ENCODE results near the gene PNRC1. TPM values are rescaled to one million over a fixed set of nuclear protein-coding genes. Genes with fewer than 3 reads are reported as not detected.
A peak's percentile ranks its signal among the peaks of the same experiment; 100 is the strongest.
"Not testable (repeated sequence)": the region's sequence is repeated elsewhere in the genome, so short reads cannot be mapped to it uniquely, and the experiment has no call there.

Gene PNRC1
- 244 TPM for total RNA-seq

DNA sequence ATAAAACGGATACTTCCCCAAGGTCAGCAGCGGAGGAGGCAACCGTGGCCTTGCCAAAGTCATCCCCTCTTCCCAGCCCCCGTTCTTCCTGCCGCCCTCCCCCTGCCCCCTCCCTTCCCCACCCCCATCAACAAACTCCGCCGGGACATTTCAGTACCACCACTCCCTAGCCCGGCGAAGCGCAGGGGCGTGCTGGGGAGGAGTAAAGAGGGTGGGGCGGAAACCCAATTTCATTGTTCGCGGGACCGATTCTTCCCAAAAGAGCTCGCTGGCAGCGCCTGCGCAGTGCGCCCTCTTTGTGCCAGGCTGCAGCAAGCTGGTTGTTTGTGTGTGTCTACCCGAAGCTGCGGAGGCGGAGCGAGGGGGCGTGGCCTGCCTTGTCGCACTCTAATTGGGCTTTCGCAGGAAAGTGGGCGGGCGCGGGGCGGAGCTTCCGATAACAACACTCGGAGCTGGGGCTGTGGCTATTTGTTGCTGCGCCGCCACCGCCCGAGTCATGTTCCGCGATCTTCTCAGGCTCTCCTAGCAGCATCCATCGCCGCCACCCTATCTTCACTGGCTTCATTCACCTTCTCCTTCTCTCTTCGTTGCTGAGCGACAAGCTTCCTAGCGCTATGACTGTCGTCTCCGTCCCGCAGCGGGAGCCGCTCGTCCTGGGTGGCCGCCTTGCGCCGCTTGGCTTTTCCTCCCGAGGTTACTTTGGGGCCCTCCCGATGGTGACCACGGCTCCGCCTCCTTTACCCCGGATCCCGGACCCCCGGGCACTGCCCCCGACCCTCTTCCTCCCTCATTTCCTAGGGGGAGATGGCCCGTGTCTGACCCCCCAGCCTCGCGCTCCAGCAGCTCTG lies at the start of gene PNRC1:
Gene PNRC1 (plus strand): TSS at position 471 of the 848 bp plus-strand sequence. CDS start 144 bp downstream, at position 615.
- DNase-seq (ENCODE audit: low spot score), result peak; percentile 100

DNA sequence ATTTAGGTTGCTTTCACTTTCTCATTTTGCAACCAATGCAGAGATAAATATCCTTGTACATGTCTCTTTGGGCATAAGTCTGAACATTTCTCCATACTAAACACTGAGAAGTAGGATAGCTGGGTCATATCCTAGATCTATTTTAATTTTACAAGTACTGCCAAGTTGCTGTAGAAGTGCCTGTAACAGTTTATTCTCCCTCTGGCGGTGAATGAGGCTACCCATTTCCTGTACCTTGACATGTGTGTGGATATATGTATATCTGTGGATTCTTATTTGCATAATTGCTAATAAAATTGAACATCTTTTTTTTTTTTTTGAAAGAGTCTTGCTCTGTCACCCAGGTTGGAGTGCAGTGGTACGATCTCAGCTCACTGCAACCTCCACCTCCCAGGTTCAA lies 48.0 kb upstream of the PNRC1 start:
- DNase-seq (ENCODE audit: low spot score), result no peak

DNA sequence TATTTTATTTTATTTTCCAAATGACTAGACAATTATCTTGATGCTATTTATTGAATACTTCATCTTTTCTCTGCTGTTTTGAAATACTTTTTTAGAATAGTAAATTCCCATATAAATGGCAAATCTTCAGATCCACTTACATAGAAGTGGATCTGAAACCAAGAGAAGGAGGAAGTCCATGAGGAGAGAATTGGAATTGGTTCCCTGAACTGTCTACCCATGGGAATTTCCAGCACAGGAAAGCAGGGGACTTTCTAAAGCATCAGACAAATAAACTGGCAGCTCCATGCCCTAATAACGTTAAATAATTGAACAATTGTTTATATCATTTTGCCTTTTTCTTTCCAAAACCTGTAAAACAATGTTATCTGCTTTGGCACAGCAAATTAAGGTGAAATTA lies 47.1 kb upstream of the PNRC1 start:
- no peak for DNase-seq (ENCODE audit: low spot score)

DNA sequence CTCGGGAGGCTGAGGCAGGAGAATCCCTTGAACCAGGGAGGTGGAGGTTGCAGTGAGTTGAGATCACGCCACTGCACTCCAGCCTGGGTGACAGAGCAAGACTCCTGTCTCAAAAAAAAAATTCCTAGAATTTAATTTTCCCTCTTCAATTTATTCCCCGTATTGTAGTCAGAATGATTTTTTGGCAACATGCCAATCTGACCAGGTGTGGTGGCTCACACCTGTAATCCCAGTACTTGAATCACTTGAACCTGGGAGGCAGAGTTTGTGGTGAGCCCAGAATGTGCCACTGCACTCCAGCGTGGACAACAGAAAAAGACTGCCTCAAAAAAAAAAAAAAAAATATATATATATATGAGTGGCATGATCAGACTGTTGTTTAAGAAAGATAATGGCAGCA lies 46.4 kb upstream of the PNRC1 start:
- DNase-seq (ENCODE audit: low spot score), result not testable (repeated sequence)

DNA sequence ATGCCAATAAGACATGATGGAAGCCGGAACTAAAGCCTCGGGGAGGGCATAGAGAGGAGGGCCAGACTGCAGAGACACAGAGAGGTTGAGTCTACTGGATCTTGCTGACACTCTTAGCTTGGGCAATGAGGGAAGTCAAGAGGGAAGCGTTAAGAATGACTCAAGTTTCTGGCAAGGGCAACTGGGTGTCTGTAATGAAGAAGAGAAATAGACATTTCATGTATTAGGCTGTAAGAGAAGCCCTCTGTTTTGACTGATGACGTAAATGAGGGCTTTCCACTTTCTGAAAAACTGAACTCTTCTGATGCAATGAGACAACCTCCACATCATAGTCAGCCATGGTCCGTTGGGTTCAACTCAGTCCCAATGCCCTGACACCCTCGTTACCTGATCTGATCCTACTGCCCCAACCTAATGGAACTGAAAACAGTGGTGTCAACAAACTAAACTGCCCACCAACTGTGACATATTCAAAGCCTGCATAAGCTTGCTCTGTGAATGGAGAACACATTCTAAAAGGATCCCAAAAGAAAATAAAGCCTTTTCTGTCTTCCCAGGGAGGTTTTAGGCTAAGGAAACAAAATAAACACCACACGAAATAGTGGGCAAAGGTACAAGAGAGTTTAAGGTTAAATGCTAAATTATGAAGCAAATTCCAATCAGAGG lies 45.8 kb upstream of the PNRC1 start:
- peak; percentile 40 for DNase-seq (ENCODE audit: low spot score)

DNA sequence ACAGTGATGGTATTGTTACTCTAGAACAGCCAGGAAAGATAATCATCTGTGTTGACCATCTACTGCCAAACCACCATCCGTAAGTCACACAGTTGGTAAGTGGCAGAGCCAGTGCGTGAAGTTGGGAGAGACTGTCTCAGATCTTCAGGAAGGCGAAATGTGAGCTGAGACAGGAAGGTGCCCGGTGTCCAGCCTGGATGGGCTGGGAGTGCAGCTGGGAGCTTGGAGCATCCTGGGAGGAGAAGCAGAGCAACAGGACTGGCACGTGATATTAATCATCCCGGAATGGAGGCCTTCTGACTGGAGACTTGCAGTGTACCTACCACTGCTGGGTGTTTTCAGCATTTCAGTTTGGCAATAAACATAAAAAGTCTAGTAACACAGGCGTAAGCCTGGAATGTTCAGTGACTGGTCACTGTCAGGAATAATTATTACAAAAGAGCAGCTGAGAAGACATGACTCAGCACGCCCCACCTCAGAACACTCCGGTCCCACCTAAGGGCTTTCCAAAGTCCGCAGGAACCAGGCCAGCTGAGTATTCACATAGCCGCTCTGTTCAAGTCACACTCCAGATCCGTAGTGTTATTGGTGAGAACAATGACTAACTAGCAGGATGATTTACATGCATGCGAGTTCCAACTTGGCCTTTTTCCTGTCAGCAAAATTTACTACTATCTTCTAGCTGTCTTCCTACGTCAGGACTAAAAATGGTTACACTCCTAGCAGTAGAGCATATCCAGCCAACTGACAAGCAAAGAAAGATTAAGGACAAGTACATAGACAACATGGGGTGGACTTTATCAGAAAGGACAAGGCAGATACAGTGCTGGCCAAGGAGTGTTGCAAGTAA lies 45.1 kb upstream of the PNRC1 start:
- DNase-seq (ENCODE audit: low spot score), result peak; percentile 90

DNA sequence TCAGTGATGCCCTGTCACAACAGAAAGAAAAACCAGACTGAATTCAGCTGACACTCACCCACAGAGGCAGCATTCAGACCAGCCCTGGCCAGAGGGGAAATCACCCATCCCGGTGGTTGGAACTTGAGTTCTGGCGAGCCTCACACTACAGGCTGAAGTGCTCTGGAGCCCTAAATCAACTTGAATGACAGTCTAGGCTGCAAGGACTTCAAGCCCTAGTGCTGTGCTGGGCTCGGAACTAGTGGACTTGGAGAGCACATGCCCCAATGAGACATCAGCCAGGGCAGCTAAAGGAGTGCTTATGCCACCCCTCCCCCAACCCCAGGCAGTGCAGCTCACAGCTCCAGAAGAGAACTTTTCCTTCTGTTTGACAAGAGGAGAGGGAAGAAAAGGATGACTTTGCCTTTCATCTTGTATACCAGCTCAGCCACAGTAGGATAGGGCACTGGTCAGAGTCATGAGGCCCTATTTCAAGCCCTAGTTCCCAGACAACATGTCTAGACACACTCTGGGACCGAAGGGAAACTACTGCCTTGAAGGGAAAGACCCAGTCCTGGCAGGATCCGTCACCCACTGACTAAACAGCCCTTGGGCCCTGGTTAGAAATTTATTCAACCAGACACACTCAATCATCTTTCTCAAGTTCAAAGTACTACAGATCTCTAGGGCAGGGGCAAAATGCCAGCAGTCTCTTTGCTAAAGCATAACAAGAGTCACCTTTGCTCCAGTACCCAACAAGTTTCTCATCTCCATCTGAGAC lies 43.2 kb upstream of the PNRC1 start:
- peak; percentile 53 for DNase-seq (ENCODE audit: low spot score)

DNA sequence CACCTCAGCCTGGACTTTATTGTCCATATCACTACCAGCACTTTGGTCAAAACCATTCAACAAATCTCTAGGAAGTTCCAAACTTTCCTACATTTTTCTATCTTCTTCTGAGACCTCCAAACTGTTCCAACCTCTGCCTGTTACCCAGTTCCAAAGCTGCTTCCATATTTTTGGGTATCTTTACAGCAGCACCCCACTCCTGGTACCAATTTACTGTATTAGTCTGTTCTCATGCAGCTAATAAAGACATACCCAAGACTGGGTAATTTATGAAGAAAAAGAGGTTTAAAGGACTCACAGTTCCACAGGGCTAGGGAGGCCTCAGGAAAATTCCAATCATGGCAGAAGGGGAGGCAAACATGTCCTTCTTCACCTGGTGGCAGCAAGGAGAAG lies 42.7 kb upstream of the PNRC1 start:
- not testable (repeated sequence) for DNase-seq (ENCODE audit: low spot score)

DNA sequence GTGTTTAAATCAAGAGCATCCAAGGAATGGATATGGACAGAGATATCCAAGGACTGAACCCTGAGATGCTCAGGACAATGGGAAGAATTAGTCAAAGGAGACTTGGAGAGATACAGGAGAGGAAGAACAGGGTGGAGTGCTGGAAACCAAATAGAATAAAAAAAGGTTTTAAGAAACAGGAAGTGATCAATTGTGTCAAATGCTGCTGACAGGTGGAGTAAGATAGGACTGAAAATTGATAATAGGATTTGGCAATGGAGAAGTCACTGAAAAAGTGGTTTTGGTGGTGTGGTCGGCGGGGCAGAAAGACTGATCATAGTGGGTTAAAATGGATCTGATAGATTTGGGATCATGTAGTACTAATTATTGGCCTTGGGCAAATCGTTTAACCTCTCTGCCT lies 37.9 kb upstream of the PNRC1 start:
- DNase-seq (ENCODE audit: low spot score), result no peak

DNA sequence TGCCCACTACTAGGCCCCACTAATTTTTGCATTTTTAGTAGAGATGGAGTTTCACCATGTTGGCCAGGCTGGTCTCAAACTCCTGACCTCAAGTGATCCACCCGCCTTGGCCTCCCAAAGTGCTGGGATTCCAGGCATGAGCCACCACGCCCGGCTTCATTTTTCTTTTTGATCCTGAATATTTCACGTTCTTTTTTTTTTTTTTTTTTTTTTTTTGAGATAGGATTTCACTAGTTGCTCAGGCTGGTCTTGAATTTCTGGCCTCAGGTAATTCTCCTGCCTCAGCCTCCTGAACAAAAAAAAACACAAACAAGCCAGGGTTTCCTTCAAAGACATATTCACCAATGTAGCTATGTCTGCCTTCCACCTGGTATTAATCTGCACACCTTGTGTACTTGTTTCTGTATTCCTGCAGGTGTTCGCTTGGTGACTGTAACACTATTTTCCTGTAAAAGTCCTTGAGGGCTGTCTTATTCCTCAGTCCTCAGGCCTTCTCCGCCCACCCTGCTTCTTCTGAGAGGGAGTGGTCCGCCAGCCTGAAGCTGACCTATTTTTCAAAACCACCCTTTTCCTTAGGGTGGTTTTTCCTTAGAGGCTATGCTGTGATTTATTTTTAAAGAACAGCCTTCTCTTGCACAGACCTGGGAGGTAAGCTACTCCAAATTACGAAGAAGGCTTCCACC lies 36.1 kb upstream of the PNRC1 start:
- no peak for DNase-seq (ENCODE audit: low spot score)

DNA sequence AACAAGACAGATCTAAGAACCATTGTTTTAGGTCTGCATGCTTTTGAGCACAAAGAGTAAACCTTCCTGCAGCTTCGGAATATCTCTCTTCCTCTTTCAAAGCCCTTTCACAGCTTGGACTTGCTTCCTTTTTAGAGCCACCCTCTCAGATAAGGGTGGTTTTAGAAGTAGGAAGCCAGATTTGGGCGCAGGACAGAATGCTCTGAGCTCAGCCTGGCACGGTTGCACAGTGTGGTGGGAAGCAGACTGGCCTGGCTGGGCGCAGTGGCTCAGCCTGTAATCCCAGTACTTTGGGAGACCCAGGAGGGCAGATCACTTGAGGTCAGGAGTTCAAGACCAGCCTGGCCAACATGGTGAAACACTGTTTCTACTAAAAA lies 35.6 kb upstream of the PNRC1 start:
- DNase-seq (ENCODE audit: low spot score), result no peak

DNA sequence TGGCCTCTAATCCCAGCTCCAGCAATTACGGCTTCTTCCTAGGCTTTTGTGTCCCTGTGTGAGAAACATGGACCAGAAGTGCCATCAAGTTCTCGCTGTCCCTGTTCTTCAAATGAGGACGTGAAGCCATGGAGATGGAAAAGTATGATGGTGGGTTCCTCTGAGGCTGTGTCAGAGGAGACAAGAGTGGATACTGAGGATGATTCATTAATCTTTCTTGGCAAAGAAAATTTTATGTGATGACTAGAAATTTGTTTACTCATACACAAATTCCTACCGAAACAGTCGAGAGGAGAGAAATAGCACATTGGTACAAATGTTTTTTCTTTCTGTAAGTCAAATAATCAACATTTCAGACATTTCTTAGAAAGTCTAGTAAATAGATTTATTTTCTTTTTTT lies 35.0 kb upstream of the PNRC1 start:
- DNase-seq (ENCODE audit: low spot score), result no peak

DNA sequence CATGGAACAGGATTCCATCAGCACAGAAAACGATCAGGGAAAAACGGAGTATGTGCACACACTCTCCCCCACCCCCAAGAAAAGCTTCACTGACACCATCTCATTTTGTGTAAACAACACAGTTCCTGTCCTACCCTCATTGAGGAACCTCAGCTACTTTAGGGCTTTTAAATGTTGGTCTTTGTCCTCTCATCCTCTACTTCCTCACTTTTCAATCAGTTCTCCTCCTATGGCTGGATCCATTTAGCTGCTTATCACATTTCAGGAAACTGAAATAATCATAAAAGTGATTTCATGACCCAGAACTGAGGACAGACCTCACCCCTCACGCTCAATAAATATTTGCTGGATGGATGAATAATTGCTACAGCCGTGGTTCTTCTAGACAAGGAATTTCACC lies 33.1 kb upstream of the PNRC1 start:
- no peak for DNase-seq (ENCODE audit: low spot score)

DNA sequence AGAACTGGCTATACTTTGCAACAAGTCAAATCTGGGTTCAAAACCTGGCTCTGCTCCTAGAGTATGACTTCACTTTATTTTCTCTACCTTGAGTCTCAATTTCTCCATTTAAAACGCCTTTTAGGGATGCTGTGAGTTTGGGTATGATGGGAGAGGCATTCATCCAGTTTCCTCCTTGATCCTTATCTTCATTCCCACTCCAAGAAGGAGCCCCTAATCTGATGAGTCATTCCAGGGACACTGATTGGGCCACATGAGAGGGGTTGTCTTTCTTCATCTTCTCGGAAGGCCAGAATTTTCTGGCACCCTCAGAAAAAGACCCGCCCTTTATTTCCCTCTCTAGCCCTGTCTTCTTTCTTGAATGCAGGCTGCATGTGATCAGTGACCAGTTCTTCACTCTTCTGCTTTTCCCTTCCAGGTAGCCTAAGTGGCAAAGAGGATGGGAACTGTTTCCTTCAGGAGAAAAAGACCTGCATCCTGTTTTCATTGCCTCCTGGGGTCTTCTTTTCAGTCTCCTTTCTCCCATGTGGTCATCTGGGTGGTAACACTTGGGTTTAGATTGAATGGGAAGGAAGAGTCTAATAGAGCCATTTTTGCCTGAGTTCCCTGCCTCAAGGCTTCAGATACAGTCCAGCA lies 32.1 kb upstream of the PNRC1 start:
- DNase-seq (ENCODE audit: low spot score), result no peak

DNA sequence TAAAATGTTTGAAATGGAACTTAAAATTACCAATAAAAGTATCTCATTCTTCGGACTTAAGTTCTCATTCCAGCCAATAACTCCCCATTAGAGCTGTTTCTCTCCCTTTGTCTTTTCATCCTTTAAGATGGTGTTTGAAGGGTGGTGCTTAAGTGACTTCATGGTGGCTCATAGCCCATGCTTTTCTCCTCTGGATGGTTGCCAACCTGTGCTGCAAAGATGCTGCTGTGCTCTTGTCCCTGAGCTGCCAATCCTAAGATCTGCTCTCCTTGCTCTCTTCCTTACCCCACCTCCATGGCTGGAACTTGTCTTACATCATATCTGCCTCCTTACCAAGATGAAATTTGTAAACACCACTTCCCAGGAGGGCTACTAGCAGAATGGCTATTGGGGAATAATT lies 31.6 kb upstream of the PNRC1 start:
- DNase-seq (ENCODE audit: low spot score), result no peak

DNA sequence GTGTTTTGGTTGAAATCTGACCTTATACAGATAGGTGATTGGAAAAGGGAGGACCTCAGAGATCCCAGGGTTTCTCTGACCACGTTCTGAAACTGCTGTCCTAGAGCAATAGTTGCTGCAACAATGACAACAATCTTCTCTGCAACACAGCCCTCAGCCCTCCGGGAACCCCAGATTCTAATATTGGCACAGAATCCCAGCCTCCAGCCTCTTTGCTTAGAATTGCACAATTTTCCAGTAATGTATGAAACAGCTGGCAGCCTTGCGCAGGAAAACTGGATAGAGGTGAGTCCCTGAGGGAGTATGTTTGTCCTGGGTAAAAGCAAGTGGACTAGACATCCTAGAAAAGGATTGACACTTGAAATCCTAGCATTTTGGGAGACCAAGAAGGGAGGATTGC lies 30.4 kb upstream of the PNRC1 start:
- no peak for DNase-seq (ENCODE audit: low spot score)

DNA sequence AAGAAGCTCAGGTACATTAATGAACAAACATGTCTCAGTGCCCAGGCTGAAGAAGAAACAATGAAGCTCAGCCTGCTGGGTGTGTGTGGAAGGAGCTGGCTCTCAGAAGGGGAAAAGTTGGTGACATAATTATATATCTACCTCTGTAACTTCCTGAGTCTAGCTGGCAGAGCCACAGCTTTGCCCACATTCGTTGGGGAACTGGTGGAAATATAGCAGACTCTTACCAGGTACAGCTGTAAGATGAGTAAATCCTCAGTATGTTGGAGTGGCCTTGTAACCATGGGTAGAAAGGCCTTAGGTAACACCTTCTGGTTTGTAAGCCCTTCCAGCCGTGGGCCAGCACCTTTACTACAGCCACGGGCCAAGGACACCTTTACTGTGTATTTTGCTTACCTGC lies 29.9 kb upstream of the PNRC1 start:
- DNase-seq (ENCODE audit: low spot score), result no peak

DNA sequence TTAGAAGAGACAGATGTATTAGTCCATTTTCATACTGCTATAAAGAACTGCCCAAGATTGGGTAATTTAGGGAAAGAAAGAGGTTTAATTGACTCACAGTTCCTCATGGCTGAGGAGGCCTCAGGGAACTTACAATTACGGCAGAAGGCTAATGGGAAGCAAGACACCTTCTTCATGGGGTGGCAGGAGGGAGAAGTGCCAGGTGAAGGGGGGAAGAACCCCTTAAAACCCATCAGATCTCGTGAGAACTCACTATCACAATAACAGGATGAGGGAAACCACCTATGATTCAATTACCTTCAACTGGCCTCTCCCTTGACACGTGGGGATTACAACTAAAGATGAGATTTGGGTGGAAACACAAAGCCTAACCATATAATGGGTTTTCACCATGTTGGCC lies 28.9 kb upstream of the PNRC1 start:
- DNase-seq (ENCODE audit: low spot score), result no peak

DNA sequence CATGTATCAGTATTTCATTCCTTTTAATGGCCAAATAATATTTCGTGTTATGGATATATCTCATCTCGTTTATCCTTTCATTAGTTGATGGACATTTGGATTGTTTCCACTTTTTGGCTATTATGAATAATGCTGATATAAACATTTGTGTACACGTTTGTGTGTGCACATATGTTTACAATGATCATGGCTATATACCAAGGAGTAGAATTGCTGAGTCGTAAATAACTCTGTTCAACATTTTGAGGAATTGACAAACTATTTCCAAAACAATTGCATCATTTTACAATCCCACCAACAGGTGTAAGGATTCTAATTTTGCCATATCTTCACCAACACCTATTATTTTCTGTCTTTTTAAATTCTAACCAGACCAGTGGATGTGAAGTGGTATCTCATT lies 26.3 kb upstream of the PNRC1 start:
- DNase-seq (ENCODE audit: low spot score), result no peak

DNA sequence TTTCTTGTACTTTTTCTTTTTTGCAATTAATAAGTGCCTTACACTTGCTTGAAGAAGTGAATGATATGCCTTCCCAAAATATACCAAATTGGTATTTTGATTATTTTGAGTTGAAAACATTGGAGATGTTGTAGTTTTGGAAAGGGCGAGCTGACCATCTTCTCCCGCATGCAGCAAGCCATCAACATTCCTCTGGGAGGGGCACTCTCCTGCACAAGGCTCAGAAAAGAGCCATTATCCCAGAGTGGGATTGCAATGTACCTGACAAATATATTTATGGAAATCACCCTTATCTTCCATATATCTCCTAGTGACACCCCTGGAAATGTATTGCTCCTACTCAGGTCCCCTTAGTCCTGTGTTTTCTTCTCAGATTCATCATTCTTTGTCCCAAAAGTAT lies 22.8 kb upstream of the PNRC1 start:
- no peak for DNase-seq (ENCODE audit: low spot score)

DNA sequence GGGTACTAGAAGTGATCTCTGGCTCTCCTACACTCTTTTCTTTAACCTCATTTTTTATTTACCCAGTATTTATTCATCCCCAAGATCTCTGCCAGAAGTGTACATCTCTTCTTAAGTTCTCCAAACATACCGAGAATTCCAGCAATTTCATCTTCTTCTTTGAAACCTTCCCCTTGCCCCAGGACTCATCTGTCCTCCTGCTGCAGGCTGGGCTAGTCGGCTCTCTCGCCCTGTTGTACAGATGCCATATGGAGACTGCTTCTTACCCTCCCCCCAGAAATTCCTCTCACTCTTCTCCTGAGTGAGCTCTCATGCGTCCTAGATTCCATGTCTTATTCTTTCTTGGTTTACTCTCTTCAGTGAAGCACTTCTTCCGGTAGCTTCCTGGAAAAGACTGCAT lies 21.9 kb upstream of the PNRC1 start:
- no peak for DNase-seq (ENCODE audit: low spot score)
